Peyer's patch (tissue), 4 donors: ENCODE data around the gene COX8C. TPM values are rescaled to one million over a fixed set of nuclear protein-coding genes. Genes with fewer than 3 reads are reported as not detected.

Experiments
- DNase-seq, 3 donors: peaks; one replicate each; pipeline ENCODE4 v3.0.0-alpha.2; 2017 to 2019
- H3K27ac ChIP-seq, 4 donors: fragments of 200-600 bp; sonication (generic); one replicate each; pipeline ENCODE4 v1.5.1; 2016 to 2019
- H3K27me3 ChIP-seq, 2 donors: fragments of 200-600 bp; sonication (generic); one replicate each; pipeline ENCODE4 v1.5.1; 2019
- H3K36me3 ChIP-seq, 3 donors: fragments of 200-600 bp; sonication (generic); one replicate each; pipeline ENCODE4 v1.5.1; 2016 to 2019
- H3K4me1 ChIP-seq, 4 donors: fragments of 200-600 bp; sonication (generic); one replicate each; pipeline ENCODE4 v1.5.1; 2016 to 2019
- H3K4me3 ChIP-seq, 4 donors: fragments of 200-600 bp; sonication (generic); 1 replicate in 3 of 4; 2 replicates in 1 of 4; pipeline ENCODE4 v1.5.1; 2016 to 2019; ENCODE audit warnings: mild to moderate bottlenecking in 1 of 4
- H3K9me3 ChIP-seq, 4 donors: fragments of 200-600 bp; sonication (generic); one replicate each; pipeline ENCODE4 v1.5.1; 2016 to 2019; ENCODE audit warnings: mild to moderate bottlenecking in 1 of 4
- CTCF ChIP-seq, 6 experiments: fragments of 450-650 bp in 4 of 6; fragments of 200-600 bp in 2 of 6; sonication (generic) in 1 of 6; IDR thresholded peaks; one replicate each; pipeline ENCODE4 v1.5.1; 2017 to 2019; ENCODE audit warnings: antibody characterized with exemption in 6 of 6, mild to moderate bottlenecking in 3 of 6, moderate library complexity in 1 of 6
- POLR2A ChIP-seq, 2 donors: fragments of 450-650 bp; IDR thresholded peaks; one replicate each; pipeline ENCODE4 v1.5.1; 2017; ENCODE audit warnings: antibody characterized with exemption in 2 of 2, mild to moderate bottlenecking in 2 of 2, moderate library complexity in 2 of 2
- total RNA-seq, 4 donors: library from RNA; depleted of rRNA; stranded (reverse); fragments of >200 nt; gene quantifications; one replicate each; pipeline ENCODE4 v1.1.0, GENCODE V29; 2016

The COX8C gene
- total RNA-seq, 4 donors from 2014 or later = not detected

GRCh38 chr14:93303659-93304058 is 43.3 kb upstream of the COX8C start:
- H3K9me3 ChIP-seq = no peaks in the 10 kb centered on the region
- H3K27me3 ChIP-seq = no peaks in the 10 kb centered on the region
- H3K36me3 ChIP-seq = no peaks in the 10 kb centered on the region
- H3K4me1 ChIP-seq = peaks cover 0 to 34% (median 0%) of the 10 kb centered on the region in 4 donors
- no peak for DNase-seq
- H3K4me3 ChIP-seq = no peak overlapping the region
- no peak overlapping the region for H3K27ac ChIP-seq
- TF ChIP-seq CTCF (IDR thresholded peaks at IDR 0.05) (no peak), POLR2A (IDR thresholded peaks at IDR 0.05) (no peak)

GRCh38 chr14:93304771-93305170 is 42.2 kb upstream of the COX8C start:
- Histone ChIP-seq H3K27me3 (no peaks in the 10 kb centered on the region), H3K36me3 (no peaks in the 10 kb centered on the region), H3K4me1 (peaks cover 0 to 37% (median 0%) of the 10 kb centered on the region in 4 donors), H3K27ac (peak overlapping the region in 2 of 4 donors; percentile 37 to 46), H3K4me3 (no peak overlapping the region), H3K9me3 (no peaks in the 10 kb centered on the region)
- TF ChIP-seq CTCF (IDR thresholded peaks at IDR 0.05) = no peak
- no peak for DNase-seq

GRCh38 chr14:93305725-93306418 is 41.1 kb upstream of the COX8C start:
- Histone ChIP-seq H3K4me3 (no peak overlapping the region), H3K9me3 (no peaks in the 10 kb centered on the region), H3K27me3 (no peaks in the 10 kb centered on the region), H3K27ac (no peak overlapping the region), H3K4me1 (peaks cover 0 to 39% (median 0%) of the 10 kb centered on the region in 4 donors), H3K36me3 (no peaks in the 10 kb centered on the region)
- TF ChIP-seq CTCF (IDR thresholded peaks at IDR 0.05) = no peak
- no peak for TF ChIP-seq POLR2A (IDR thresholded peaks at IDR 0.05)
- DNase-seq = no peak

- Histone ChIP-seq H3K4me1 (peaks cover 0 to 39% (median 0%) of the 10 kb centered on the region in 4 donors), H3K36me3 (no peaks in the 10 kb centered on the region), H3K27me3 (no peaks in the 10 kb centered on the region), H3K27ac (no peak overlapping the region), H3K4me3 (no peak overlapping the region), H3K9me3 (no peaks in the 10 kb centered on the region)
- TF ChIP-seq POLR2A (IDR thresholded peaks at IDR 0.05) (no peak), CTCF (IDR thresholded peaks at IDR 0.05) (no peak)
- DNase-seq = no peak
Observed at GRCh38 chr14:93306812-93307211, 40.2 kb upstream of the COX8C start.

GRCh38 chr14:93308686-93309345 is 38.2 kb upstream of the COX8C start:
- H3K4me3 ChIP-seq = no peak overlapping the region

More at GRCh38 chr14:93308686-93309345, 38.2 kb upstream of the COX8C start:
- Histone ChIP-seq H3K27ac (no peak overlapping the region), H3K9me3 (no peaks in the 10 kb centered on the region), H3K27me3 (no peaks in the 10 kb centered on the region), H3K36me3 (no peaks in the 10 kb centered on the region), H3K4me1 (peaks cover 0 to 35% (median 0%) of the 10 kb centered on the region in 4 donors)
- TF ChIP-seq CTCF (IDR thresholded peaks at IDR 0.05) = no peak
- TF ChIP-seq POLR2A (IDR thresholded peaks at IDR 0.05) = no peak
- DNase-seq = no peak
